ENCODE measurements around the gene BEGAIN.

BEGAIN gene

DNA sequence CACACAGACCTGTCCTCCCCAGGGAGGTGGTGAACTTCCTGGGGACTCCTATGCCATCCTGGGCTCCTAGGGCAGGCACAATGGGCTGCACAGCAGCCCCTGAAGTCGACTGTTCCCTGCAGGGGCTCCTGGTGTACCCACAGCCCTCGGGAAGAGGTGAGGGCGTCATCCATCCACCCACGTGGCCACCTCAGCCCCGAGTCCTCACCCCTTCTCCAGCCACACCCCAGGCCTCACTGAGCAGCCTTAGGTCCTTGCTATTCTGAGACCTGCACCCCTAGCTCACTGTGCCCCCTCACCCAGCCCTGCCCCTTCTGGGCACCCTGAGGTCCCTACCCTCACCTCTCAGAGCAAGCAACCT is 38.9 kb downstream of the BEGAIN start:
- no peak for DNase-seq

DNA sequence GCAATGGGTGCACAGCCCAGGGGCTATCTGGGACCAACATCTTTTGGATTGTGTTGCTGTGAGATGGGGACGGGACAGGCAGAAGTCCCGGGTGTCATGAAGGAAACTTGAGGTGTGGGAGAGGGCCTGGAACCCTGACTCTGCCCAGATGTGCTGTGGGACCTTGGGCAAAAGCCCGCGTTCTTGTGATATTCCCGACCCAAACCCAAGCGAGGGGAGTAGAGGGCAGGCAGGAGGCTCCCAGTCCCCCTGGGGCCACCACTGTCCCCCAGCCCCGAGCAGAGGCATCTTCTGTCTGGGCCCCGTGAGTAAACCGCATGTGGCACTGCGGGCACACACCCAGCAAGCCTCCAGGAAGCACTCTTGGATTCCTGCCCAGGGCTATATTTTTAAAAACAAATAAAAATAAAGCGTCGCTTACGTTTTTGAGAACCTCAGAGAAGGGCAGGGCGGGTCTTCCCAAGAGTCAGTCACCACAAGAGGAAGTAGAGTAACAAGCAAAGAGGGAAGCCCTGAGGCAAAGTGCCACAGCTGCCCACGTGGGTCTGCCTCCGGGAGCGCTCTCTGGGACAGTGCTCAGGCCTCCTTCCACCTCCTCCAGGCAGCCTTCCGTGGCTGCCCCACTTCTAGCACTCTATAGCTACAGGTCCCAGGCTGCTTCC is 39.5 kb downstream of the BEGAIN start:
- no peak for DNase-seq

DNA sequence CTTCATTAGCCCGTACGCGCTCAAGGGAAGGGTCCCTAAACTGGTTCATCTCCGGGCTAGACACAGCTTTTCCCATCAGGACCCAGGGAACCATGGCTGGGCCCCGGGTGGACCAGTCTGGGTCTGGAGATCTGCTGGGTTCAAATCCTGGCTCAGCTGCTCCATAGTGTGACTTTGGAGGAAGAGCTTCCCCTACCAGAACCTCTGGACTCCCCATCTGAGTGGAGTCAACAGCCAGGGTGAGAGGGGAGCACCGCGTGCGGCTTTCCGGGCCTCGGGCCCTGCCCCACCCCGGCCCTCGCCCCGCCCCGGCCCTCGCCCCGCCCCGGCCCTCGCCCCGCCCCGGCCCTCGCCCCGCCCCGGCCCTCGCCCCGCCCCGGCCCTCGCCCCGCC is 41.2 kb downstream of the BEGAIN start:
- no peak for DNase-seq

DNA sequence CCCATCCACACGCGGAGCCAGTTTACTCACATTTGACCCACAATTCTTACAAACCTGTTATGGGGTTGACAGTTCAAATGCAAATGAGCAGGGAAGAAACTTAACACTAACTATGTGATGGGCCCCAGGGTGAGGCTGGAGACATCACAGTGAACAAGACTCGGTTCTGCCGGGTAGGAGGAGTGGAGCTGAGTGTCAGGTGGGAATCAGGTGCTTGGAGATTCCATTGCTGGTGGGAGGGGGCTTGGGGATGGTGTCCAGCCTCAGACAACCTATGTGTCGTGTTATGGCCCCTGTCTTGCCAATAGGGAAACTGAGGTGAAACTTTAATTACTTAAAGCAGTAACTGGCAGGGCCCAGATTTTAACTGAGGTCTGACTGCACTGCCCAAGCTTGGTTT is 41.9 kb downstream of the BEGAIN start:
- DNase-seq: no peak

DNA sequence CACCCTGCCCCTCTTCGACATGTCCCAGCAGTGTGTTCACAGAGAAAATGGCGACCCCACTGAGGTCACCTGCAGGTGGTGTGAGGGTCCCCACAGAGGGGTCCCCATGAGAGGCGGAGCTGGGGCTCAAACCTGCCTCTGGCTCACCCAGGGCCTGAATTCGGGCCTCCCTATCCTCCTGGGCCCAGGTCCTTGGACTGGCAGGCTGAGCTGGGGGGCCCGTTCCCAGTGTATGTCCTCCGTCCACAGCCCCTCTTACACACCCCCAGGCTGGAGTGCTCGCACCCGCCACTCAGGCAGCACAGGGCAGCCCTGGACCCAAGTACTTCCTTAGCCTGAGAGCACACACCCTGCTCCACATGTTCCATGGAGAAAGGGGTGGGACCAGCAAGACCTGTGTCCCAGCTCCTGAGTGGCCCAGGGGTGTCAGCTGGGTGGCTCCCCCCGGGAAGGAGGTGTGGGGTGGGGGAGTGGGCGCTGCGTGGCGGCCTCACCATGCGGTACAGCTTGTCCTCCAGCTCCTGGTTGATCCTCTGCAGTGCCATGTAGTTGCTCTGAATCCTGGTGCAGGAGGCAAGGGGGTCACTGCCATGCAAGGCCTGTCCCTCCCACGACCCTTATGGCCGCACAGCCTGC is 42.6 kb downstream of the BEGAIN start:
- DNase-seq: no peak

DNA sequence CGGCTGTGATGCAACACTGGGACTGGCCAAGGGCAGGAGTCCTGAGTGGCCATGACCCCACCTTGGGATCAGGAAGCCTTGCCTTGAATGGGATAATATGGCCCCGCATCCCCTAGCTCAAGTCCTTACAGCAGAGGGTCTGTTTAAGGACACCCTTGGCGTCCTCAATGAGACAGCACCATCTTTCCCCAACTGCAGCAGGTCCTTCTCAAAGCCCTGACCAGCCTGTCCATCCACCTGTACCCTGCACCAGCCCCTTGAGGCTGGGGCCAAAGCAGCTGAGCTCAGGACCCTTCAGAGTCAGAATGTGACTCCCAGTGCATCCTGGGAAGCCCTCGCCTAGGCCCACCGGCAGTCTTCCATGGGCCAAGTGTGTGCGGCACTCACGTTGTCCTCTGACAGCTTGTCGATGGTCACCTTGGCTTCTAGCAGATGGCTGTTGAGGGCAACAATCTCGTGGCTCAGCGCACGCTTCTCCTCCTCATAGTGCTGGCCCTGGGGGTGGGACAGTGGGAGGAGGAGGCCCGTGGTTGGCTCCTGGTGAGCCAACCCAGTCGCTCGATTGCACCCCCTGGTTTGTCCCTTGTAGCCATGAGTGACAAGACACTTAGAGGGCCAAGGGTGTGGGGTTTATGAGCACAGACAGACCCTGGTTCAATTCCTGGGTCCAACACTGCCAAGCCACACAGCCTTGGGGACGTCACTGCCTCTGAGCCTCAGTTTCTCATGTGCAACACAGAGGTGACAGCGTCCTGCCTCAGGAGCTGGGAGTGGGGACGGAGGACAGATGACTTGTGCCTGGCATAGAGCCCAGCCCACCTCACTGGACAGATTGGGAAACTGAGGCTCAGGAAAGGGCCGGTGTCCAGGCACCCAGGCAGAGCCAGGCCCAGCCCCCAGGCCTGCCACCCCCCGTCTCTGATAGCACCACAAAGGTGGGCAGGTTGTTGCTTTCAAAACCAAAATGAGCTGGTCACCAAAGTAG is 43.5 kb downstream of the BEGAIN start:
- no peak for DNase-seq

DNA sequence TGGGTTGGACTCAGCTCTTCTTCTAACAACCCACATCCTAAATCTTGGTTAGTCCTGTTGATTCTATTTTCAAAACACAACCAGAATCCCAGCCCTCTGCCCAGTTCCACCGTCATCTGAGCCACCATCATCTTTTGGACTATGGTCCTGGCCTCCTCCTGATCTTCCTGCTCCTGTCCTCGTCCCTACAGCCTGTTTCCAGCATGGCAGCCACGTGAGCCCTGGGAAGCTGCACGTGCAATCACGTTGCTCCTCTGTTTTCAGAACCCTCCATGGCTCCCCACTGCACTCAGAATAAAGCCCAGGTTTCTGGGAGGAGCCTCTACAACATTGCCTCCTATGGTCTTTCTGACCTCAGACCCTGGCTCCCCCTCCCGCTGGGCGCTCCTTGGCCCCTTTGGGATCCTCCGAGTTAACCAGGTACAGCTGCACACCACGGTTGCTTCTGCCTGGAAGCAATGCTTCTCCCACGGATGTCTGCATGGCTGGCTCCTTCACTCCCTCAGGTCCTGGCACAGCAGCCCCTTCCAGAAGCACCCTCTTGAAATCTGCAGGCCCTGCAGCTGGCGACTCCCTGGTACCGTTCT is 44.5 kb downstream of the BEGAIN start:
- DNase-seq: no peak

DNA sequence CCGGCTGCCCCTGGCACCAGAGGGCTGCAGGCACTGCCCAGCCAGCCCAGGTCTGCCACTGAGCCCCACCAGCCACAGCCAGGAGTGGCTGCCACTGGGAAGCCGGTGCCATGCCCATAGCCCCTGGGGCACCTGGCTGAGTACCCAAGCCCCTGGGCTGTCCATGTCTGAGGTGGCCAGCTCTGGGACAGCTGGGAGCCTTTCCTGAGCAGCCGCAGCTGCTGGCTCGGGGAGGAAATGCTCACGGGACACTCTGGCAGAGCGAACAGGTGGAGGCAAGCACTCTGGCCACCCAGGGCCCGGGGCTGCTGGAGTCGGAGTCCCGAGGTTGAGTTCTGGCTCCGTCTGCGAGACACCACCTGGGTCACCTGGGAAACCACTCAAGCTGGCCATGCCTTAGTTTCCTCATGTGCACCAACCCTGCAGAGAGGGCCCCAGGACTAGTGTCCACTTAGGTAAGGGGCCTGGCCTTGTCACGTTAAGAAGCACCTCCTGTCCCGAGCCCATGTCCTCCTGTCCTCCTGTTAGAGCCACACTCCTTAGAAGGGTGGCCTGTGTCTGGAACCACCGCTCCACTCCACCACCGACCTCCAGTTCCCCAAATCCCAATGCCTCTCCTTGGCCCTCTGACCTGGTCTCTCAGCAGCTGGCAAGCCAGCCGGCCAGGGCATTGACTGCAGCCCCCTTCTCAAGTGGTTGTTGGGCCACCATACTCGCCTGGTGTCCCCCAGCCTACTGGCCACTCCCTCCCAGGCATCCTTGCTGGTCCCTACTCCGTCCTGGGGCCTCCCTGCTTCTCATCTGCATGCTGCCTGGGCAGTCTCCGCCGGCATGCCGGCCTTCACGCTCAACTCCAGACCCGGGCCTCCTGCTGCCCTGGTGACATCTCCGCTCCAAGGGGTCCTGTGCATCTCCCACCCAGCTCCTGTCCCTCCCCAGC is 45.3 kb downstream of the BEGAIN start:
- DNase-seq: no peak

DNA sequence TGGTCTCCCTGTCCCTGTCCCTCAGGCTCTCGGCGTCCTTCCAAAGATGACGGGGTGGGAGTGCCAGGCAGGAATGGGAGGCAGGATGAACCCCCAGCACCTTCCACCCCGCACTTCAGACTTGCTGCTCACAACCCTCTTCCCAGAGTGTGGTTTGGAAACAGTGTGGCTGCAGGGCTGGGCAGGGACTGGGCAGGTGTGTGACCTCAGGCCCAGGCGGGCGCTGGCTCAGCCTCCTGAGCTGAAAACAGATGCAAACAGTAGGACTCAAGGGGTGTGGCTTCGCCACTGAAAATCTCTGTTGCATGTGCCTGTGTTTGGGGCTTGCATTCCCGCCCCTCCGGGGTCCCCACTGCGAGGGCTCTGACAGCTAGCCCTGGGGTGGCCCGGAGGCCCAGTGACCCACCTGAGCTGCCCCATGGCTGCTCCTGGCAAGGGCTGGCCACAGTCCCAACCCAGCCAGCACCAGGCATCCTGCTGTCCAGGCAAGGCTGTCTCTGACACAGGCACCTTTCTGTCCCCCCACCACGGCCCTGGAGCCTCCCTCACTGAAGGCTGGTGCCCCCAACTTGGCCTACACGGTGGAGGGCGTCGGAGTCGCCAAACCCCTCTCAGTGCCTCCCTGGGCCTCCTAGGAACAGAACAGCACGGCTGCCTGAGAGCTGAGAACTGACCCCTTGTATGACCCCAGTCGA is 46.1 kb downstream of the BEGAIN start:
- DNase-seq: no peak

DNA sequence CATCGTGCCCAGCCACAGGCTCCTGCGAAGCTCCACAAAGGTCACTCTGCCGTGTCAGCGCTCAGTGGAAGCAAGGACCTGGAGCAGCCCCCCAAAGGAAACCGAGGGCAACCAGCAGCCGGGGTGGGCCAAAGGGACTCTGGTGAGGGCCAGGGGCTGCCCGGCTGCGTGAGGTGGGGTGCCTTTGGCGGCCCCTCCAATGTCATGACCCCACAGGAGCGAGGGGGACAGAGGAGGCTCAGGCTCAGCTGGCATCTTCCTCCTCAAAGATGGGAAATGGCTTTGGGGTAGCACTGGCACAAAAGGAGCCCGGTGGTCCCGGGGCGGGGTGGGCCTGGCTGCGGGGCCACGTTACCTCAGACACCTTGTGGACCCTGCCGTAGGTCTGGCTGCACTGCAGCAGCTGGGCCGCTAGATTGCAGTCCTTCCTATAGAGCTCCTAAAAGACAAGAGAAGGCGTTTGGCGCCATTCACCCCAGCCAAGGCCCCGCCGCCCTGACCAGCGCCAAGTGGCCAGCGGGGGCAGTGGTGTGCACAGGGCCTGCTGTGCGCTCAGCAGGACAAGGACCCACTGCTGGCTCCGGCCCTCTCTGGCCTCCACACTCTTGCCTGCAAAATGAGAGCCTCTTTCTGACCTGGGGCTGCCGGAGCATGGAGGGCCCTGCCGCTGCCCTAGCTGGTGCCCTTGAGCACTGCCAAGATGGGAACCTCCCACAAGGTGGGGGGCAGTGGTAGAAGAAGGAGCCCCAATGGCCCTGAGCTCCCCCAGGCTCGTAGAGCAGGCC is 46.9 kb downstream of the BEGAIN start:
- DNase-seq: no peak

DNA sequence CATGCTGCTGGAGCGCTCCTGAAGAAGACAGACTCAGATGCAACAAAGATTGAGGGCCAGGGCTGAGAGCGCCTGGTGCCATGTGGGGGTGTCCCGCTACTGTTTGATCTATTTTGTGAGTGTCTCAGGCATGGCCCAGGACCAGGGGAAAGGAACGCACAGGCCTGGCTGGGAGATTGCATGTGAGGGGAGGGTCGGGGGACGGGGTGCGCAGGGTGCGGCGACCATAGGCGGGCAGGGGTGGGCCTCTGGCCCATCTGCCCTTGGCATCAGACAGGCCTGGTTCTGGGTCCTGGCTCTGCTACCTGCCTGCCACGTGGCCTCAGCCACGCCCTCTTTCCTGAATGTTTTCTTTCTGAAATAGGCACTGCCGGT is 47.5 kb downstream of the BEGAIN start:
- no peak for DNase-seq

DNA sequence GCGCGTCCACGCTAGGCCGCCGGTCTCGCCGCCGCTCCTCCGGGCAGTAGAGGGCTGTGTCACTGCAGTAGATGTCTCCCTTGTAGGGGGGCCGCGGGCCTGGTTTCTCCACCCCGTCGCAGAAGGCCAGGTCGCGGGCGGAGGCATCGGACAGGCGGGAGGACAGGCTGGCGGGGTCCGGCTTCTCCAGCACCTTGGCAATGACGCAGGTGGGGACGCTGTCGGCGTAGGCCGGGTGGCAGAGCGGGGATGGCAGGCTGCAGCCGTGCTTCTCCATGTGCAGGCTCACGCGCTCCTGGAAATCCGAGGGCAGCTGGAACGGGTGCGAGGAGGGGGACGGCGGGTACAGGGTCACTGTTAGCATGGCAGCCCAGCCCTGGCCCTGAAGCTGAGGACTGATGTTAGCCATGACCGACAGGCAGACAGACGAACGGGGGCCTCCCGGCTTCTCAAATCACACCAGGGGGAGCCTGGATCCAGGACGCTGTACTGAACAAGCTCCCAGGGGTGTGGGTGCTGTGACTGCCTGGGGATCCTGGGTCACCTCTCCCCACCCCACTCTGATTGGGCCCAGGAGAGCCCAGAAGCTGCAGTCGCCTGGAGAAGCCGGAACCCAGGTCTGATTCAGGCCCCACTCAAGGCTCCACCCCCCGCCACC is 48.1 kb downstream of the BEGAIN start:
- no peak for DNase-seq

DNA sequence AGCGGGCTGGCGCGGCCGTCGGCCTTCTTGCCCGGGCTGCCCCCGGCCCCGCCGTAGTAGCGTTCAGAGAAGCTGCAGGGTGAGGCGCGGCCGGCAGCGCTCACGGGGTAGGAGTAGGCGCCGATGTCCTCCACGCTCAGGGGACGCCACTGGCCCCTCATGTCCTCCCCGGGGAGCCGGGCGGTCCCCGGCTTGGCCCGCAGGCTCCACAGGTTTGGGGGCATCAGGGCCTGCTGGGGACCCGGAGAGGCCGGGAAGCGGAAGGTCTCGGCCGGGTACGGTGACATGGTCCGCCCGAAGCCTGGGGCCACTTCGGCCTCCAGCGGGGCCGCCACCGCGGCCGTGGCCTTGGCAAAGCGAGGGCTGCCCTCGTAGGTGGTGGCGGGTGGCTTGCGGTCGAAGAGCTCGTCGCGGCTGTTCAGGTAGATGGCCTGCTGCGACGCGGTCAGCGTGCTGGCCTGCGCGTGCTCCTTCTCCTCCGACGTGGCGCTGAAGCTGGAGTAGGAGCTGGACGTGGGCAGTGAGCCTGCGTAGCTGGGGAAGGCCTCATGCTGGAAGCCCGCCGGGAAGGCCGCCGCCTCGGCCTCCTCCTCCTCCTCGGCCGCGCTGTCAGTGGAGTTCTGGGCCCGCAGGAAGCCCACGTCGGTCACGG is 48.7 kb downstream of the BEGAIN start:
- no peak for DNase-seq

DNA sequence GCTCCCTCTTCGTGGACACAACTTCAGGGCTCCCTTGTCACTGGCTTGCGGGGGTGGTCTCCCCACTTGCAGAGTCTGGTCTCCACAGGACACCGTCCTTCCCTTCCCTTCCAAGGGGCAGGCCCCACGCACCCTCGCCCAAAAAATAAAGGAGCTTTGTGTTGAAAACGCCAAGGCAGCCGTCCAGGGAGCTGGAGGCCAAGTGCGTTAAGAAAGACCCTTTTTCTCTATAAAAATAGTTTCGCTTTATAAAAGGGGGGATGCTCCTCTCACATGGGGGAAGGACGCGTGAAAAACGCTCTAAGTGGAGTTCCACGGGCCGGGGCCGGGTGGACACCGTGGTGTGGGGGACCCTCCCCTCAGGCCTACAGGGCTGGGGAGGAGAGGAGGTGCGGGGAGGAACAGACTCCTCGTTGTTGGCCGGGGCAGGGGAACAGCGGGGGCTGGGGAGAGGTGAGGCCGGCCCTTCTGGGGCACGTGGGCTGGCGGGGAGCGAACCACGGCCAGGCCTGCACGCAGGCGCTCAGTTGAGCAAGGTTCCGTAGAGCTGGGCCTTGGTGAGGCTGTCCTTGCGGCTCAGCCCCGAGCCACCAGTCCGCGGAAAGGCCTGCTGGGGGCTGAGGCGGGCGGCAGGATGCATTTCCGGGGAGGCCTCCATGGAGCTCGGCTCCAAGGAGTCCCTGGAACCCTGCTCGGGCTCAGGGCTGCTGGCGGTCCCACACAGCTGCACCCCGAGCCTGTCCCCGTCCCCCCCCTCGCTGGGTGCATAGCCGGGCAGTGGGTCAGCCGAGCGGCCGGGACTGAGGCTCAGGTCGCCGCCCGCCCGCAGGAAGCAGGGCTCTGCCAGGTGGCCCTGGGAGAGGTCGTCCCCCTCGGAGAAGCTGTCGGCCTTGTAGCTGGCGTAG is 49.5 kb downstream of the BEGAIN start:
- DNase-seq: no peak

DNA sequence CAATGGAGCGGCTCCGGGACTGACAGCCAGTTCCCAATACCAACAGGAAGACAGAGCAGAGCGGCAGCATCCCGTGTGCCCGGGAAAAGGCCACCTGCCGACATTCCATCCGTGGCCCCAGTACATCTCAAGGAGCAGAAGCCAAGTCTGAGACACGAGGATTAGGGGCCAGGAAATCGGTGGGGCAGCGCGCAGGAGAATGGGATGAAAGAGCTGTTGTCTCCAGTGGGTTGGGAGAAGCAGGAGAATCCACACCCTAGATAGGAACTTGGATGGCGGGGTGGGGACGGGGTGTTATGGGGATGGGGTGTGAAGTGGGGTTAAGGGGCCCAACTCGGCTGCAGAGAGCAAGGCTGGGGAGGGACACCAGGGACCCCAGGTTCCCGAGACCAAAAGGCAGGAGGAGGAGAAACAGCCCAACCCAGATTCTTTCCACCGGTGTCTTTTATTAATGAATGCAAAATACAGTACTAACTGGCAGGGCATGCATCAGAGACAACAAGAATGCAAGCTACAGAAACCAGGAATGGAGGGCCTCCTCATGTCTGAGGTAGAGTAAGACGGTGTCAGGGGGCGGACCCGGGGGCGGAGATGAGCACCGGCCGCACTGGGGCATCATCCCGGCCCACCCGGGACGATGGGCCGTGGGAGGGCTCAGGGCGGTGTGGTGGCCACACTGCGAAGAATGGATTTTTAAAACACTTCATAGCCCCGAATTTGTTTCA is 50.3 kb downstream of the BEGAIN start:
- DNase-seq: no peak

DNA sequence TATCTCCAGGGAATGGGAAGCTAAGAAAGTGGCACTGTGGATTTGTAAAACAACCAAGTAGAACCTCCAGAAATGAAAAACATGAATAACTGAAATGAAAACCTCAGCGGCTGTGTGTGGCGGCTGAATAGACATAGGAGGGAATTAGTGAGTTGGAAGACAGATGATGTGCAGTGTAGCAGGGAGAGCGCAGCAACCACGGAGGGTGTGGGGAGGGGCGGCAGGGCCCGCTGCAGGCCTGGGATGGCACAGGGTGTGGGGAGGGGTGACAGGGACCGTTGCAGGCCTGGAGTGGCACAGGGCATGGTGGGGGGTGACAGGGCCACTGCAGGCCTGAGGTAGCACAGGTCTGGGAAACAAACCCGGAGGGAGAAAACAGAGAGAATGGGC is 51.1 kb downstream of the BEGAIN start:
- DNase-seq: no peak

DNA sequence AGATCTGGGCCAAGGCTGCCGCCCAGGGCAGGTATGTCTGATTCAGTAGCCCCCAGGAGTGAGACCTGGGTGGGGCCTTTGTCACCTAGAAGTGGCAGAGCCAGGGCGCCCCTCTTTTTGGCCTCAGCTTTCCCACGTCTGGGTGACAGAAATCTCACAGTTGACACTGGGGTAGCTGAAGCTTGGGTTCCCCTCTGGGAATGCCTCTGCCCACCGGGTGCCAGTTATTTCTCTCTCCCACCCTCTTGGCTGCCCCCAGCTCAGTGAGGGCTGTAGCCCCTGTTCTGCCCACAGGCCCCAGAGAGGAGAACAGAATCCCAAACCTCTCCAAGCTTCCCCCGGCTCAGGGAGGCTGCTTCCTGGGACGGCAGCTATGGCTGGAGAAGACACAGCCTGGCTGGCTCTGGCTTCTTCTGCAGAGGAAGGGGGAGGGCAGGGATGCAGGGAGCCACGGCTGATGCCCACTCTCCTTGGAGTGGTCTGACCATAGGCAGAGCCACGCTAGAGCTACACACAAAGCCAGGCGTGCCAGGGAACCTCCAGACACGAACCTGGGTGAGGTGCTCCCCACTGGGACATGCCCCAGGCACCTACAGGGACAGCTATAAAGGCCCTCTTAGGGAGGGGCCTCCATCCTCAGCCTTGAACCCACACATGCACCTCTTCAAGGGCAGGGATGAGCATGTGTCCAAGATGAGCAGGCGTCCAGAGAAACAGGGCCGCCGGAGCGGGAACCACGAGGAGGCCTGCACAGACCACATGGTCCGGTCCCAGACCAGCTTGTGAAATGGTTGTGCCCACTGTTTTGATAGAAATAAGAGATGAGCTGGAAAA is 51.7 kb downstream of the BEGAIN start:
- DNase-seq: no peak
